Ramos (cell line): ENCODE measurements around the gene SNTG2.

Experiments
- in situ Hi-C: fragments of 300-500 bp; cut with MboI; formaldehyde crosslinking; loops from one replicate; pipeline ENCODE4 v1.14.3; 2022; ENCODE audit warnings: low sequenced_read_pairs; ENCODE audit not compliant: unreplicated experiment

Gene SNTG2

DNA sequence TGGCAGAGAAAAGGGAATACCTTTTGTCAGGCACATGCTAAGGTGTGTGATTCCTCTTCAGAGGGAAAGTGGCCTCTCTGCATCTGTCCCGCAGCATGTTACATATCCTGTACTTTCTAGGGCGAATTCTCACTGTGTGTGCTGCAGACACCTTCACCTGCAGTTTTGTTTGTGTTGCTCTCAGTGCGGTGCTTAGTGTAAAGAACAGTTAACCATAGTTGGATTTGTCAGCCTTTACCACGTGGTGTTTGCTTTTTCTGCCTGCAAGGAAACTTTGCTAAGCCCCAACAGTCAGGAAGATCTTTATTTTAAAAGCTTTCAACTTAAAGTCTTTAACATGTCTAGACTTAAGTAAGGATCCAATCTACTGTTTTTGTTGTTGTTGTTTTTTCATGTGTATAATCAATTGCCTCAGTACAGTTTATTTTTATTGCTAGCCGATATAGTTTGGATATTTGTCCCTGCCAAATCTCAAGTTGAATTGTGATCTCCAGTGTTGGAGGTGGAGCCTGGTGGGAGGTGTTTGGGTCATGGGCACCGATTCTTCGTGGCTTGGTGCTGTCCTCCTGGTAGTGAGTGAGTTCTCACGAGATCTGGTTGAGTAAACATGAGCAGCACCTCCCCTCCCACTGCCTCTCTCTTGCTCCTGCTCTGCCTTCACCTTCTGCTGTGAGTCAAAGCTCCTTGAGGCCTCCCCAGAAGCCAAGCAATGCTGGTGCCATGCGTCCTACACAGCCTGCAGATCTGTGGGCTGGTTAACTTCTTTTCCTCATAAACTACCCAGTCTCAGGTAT is 90.6 kb downstream of the SNTG2 start:
- in situ Hi-C loops = no loop called here

DNA sequence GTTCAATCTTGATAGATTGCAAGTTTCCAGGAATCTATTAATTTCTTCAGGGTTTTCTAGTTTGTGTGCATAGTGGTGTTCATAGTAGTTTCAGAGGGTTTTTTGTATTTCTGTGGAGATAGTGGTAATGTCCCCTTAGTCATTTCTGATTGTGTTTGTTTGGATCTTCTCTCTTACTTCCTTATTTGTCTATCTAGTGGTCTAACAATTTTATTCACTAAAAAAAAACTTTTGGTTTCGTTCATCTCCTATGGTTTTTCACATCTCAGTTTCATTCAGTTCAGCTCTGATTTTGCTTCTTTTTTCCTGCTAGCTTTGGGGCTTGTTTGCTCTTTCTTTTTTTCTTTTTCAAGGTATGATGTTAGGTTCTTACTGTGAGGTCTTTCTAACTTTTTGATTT is 94.5 kb downstream of the SNTG2 start:
- in situ Hi-C loops = no loop called here

DNA sequence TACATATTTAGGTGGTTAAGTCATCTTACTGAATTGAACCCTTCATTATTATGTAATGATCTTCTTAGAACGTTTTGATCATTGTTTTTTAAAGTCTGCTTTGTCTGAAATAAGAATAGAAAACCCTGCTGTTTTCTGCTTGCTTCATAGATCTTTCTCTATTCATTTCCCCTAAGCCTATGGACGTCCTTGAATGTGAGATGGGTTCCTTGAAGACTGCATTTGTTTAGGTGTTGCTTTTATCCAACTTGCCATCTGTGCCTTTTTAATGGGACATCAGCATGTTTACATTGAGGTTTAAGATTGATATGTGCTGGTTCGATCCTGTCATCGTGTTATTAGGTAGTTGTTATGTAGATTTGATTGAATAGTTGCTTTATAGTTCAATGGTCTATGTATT is 95.4 kb downstream of the SNTG2 start:
- in situ Hi-C loops = no loop called here

DNA sequence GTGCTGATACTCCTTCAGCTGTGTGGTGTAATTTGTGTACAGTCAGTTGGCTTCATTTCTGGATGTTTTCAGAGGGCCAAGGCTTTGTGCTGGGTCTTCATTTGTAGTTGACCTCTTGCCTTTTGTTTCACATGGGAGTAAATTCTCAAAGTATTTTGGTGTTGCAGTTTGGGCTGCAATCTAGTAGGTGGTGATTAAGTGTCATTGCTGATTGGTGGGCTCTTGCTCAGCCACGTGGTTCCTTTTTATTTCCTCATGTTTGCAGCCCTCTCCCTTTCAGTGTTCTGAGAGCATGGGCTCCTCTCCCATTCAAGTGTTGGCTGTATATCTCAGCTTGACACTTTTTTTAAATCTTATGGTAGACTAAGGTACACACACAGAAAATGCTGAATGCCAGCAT is 96.8 kb downstream of the SNTG2 start:
- in situ Hi-C loops = no loop called here

DNA sequence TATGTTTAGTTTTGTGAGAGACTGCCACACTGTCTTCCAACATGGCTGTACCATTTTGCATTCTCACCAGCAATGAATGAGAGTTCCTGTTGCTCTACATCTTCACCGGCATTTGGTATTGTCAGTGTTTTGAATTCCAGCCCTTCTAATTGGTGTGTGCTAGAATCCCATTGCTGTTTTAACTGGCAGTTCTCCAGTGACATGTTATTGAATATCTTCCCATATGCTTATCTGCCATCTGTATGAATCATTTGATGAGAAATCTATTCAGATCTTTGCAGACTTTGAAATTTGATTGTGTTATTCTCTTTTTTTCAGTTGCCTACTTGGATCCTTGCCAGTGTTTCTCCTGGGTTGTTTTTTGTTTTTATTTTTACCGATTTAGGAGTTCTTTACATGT is 99.0 kb downstream of the SNTG2 start:
- in situ Hi-C loops = no loop called here

DNA sequence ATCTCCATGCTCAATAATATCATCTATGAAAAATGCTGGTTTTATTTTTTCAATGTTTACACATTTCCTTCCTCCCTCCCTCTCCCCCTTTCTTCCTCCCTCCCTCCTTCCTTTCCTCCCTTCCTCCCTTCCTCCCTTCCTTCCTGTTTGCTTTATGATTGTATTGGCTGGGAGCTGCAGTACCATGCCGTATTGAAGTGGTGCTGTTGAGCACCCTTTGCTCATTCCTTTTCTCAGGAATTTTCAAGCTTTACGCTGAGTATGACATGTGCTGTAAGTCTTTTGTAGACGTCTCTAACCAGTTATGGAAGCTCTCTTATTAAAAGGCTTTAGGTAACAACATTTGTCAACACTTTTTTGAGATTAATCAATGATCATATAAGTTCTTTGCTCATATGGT is 100.4 kb downstream of the SNTG2 start:
- in situ Hi-C loops = no loop called here

DNA sequence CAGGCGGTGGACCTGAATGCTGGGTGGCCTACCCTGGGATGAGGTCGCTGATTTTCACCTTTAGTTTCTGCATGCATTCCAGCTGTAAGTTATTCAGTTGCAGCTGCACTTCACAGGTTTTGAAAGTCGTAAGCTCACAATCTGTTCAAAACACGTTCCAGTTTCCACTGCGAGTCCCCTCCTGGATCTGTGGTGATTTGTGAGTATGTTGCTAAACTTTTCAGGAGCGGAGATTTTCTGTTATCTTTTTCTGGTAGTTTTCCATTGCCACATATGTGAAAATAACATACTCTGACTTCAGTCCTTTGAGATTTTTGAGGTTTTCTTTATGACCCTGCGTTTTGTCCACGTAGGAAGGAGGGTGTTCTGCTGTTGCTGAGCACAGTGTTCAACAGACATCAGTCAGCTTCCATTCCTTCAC is 102.1 kb downstream of the SNTG2 start:
- in situ Hi-C loops = no loop called here

DNA sequence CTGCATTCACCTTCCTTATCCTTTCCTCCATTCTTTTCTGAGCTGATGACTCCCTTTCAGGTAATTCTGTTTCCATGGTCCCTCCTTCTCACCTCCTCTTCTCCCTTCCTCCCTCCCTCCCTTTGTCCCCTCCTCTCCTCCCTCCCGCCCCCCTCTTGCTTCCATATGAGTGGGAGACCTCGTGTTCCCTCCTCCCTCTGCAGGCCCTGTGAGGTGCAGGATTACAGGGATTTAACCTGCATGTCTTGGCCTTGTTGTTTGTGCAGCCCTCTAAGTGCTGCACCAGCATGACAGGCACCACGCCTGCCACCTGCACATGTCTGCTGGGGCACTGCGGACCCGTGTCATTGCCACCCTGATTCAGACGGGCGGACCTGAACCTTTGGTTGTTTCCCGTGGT is 103.1 kb downstream of the SNTG2 start:
- in situ Hi-C loops = no loop called here

DNA sequence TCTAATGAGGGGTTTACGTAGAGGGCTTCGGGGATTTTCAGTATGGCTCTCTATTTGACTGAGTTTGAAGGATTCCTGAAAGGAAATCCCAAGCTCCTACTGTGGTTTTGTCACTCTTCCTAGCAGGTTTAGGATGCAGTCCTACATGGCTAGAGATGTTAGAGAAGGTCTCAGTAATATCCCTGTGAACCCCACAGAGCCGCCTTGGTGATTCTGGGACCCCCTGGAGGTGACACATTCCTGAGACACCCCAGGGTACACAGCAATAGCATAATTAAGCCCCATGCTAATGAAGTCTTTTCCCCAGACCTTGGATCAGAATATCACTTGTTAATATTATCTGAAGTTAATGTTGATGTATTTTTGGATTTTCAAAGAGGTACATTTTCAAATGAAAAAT is 103.8 kb downstream of the SNTG2 start:
- in situ Hi-C loops = no loop called here

DNA sequence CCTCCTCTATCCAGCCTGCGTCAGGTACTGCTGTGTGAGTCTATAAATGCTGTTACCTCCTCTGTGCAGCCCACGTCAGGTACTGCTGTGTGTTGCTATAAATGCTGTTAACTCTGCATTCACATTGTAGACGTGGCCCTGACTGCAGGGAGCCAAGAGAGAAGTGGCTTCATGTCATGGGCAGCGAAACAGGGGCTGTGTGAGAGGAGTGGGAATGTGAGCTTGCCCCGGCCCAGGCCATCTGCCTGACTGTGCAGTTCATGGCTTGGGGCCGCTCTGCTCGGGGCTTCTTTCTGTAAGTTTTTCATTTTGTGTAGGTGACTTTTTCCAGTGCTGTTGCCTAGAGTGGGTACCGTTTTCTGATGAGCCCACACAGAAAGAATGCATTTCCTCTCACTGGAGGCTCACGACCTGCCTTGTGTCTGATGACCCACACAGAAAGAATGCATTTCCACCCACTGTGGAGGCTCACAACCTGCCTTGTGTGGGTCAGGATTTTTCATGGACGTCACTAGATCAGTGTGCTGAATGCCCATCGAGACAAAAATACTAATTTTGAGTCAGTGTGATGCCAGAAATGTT is 104.5 kb downstream of the SNTG2 start:
- in situ Hi-C loops = no loop called here

DNA sequence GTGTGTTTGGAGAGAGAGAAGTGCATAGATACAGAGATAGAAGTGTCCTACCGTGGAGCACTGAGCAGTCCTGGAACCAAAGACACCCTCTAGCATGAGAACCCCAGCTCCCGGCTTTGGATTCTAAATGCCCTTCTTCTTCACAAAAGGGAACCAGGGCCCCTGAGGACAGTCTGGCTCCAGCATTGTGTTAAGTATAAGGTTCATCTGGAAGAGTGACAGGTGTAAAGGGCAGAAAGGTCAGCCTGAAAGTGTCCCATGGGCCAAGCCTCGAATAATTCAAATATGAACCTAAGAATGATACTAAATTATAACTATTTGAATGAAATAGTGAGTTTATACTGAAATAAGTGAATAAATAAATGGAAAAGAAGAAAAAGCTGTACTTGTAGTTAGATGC is 109.7 kb downstream of the SNTG2 start:
- in situ Hi-C loops = no loop called here

DNA sequence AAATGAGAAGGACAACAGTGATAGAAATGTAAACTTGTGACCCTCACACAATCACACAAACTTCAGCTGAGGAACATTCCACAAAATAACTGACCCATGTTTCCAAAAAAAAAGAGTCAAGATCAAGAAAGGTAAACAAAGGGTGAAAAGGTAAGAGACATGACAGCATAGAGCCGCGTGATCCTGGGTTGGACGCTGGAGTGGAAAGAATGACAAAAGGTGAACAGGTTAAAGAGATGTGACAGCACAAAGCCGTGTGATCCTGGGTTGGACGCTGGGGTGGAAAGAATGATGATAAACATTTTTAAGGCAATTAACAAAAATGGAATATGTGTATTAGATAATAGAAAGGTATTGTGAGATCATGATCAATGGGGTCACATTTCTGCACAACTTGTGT is 110.3 kb downstream of the SNTG2 start:
- in situ Hi-C loops = no loop called here

DNA sequence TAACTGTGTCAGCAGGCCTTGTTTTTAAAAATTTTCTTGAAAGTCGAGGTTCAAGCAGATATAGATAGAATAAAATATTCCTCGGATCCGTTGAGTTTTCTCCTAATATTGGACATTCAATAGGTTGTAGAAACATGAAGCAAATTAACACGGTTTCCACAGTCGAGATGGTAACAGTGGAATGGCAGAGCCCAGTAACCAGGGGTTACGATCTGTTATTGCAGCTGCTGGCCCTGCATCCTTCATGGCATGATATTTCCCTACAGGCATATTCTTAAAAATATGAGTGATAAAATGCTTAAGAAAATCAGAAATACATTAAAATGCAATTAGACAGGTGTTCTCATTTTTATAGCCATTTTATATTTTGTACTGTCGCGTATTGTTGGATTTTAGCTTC is 117.6 kb downstream of the SNTG2 start:
- in situ Hi-C loops = no loop called here

DNA sequence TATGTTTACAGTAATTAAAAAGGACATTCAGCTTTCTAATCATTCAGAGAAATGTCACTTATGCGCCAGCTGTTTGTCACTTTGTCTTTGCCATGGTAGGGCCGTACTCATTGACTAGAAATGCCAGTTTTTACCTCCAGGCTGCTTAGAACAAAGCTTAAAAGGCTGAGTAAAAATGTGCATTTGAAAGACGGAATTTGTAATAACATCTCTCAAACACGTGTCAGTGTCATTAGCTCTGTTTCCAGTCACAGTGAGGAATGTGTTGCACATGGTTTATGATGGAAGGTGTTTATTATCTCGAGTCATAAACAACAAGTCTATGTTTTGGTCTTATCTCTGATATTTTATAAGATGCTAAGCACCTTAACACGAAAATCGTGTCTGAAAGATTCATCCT is 118.2 kb downstream of the SNTG2 start:
- in situ Hi-C loops = no loop called here

DNA sequence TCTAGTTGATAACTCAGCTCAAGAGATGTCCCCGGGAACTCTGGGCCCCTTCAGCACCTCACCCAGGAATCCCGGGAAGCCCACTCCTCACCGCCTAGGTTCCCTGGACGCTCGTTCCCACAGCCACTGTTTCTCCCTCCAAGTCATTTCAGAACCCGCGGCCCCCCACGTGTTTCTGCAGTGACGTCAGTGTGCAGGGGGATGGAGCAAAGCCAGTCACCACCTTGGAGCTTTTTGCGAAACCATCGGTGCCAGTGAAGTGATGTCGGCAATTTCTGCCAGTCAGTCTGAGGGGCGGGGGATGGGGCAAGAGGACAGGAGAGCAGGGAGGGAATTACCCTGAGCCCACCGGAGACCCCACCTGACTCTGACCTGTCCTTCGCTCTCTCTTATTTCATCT is 119.2 kb downstream of the SNTG2 start:
- in situ Hi-C loops = no loop called here

DNA sequence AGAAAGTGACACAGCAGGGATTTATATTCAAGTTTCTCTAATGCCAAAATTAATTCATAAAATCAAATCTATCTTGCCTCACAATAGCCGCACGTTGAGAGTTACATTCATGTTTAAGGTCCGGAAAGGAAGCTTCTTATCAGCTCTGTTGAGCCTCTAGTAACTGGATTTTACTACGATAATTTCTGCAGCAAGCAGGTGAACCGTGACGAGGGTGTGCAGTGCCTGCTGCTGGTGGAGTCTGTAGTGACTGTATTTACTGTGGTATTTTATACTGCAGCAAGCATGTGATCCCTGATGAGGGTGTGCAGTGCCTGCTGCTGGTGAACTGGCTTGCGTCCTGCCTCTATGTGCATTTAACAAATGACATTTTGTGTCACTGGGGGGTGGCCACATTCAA is 120.0 kb downstream of the SNTG2 start:
- in situ Hi-C loops = no loop called here

DNA sequence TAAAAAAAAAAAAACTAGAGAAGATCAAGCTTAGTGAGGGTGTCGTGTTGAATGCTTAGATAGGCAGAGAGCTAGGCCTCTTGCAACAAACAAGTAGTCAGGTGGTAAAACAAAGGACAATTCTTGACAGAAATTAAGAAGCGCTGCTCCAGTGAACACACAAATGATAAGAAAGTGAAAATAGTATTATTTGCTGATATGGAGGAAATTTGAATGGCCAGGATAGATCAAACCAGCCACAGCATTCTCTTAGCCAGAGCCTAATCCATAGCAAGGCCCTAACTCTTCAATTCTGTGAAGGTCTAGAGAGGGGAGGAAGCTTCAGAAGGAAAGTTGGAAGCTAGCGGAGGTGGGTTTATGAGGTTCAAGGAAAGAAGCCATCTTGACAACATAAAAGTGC is 121.0 kb downstream of the SNTG2 start:
- in situ Hi-C loops = no loop called here

DNA sequence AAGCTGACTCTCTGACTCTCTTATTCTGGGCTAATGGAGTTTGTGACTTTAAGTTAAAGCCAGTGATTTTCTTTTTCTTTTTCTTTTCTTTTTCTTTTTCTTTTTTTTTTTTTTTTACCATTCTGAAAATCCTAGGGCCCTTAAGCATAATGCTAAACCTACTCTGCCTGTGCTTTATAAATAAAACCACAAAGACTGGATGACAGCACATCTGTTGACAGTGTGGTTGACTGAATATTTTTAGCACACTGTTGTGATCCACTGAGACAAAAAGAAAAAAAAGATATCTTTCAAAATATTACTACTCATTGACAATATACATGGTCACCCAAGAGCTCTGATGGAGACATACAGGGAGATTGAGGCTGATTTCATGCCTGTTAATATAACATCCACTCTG is 121.6 kb downstream of the SNTG2 start:
- in situ Hi-C loops = no loop called here

DNA sequence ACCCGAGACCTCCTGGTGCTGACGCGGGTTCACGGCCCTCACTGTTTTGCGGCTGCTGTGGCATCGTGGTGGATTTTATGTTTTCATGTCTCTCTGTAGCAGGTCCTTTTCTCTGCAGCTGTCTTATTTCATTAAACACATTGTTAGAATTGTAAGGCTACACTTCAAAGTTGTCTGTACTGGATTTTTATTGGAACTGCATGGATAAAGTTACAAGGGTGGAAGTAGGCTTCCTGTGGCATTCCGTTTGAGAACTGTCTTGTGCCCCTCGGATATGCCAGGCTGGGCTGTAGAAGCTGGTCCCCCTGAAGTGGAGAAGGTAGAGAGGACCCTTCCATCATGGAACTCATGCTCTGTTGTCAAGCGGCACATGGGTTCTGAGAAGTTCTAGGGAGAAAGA is 127.3 kb downstream of the SNTG2 start:
- in situ Hi-C loops = no loop called here

DNA sequence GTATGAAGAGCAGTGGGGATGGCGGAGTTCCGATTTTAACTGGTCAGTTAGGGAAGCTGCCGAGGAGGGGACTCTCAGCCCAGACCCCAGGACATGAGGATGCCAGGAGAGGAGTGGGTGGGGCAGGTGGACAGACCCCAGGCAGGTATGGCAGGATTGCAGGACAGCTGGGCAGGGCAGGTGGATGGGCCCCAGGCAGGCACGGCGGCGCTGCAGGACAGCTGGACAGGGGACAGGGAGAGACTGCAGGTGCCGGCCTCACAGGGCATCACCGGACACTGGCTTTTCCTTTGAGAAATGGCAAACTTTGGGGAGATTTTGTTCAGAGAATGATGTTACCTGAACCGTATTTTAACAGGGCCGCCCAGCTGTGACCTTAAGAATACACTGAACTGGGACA is 127.7 kb downstream of the SNTG2 start:
- in situ Hi-C loops = no loop called here

DNA sequence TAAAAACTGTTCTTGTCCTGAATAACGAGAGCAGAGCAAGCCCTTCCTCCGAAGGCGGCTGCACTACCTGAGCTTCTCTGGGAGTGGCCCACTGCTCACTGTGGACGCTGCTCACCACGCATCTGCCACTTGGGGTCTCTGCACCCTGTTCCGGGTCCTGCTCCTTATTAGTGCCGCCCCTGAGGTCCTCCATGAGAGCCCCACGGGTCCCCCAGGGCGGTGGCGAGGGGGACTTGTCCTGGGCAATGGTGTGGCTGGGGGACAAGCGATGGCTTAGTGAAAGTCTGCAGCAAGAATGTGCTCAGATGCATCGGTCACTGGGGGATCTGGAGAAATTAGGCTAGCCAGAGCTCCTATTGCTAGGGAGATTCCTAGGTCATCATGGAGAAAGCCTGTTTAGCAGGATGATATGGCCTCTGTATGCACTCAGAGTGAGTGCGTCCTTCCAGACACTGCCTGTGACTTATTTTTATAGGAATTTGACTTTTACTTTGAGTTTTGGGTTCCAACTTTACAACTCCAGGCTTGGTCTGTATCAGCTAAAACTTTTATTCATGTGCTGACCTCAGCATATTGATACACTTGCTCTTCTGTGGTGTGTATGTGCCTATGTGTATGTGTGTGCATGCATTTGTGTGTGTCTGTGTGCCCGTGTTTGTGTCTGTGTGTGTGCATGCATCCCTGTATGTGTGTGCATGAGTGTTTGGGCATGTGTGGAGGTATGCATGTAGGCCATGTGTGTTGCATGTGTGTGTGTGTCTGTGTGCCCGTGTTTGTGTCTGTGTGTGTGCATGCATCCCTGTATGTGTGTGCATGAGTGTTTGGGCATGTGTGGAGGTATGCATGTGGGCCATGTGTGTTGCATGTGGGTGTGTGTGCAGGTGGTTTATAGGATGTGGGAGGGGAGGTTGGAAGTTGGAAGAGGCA is 129.5 kb downstream of the SNTG2 start:
- in situ Hi-C loops = no loop called here
